K562 (cell line): Measurements from ENCODE around the gene SERTAD3. TPM values are rescaled to one million over a fixed set of nuclear protein-coding genes. Genes with fewer than 3 reads are reported as not detected.

Experiments
- ATF1 ChIP-seq, 2 experiments: fragments of 450-650 bp in 1 of 2; IDR thresholded peaks; 2 replicates each; pipeline ENCODE4 v1.6.1; 2016; ENCODE audit warnings: missing compliant biosample characterization in 1 of 2, missing genetic modification characterization in 1 of 2
- BRD4 ChIP-seq: fragments of 200-600 bp; sonication (generic); IDR thresholded peaks from 2 replicates; pipeline ENCODE4 v1.6.1; 2017; ENCODE audit warnings: inconsistent platforms
- EGR1 ChIP-seq: fragments of 450-650 bp; conservative IDR thresholded peaks from 2 replicates; pipeline ENCODE4 v1.6.1; 2017; ENCODE audit warnings: mild to moderate bottlenecking
- ERF ChIP-seq: fragments of 450-650 bp; formaldehyde crosslinking; IDR thresholded peaks from 2 replicates; pipeline ENCODE4 v1.4.0; 2020; ENCODE audit warnings: mild to moderate bottlenecking, mixed read lengths
- ESRRA ChIP-seq: fragments of 450-650 bp; IDR thresholded peaks from 2 replicates; pipeline ENCODE4 v1.6.1; 2014; ENCODE audit warnings: low read depth, mild to moderate bottlenecking, moderate library complexity, borderline replicate concordance
- GATAD2B ChIP-seq: fragments of 450-650 bp; IDR thresholded peaks from 2 replicates; pipeline ENCODE4 v1.6.1; 2017; ENCODE audit warnings: mild to moderate bottlenecking, borderline replicate concordance
- HDAC1 ChIP-seq, 2 experiments: fragments of 450-650 bp; IDR thresholded peaks; 2 replicates each; pipeline ENCODE4 v1.6.1; 2016 to 2017; ENCODE audit warnings: inconsistent platforms in 1 of 2, mild to moderate bottlenecking in 1 of 2, moderate library complexity in 1 of 2
- HNRNPUL1 ChIP-seq: fragments of 200-400 bp; formaldehyde crosslinking; IDR thresholded peaks from 2 replicates; pipeline ENCODE4 v1.6.1; 2017; ENCODE audit warnings: low read length
- MBD2 ChIP-seq: sonication (generic); IDR thresholded peaks from 2 replicates; pipeline ENCODE4 v1.6.1; 2016; ENCODE audit warnings: low read depth, borderline replicate concordance
- MTA1 ChIP-seq: fragments of 450-650 bp; IDR thresholded peaks from 2 replicates; pipeline ENCODE4 v1.6.1; 2017; ENCODE audit warnings: borderline replicate concordance
- NEUROD1 ChIP-seq: fragments of 150-350 bp; IDR thresholded peaks from 2 replicates; pipeline ENCODE4 v1.6.1; 2014; ENCODE audit warnings: borderline replicate concordance, low read length, low read depth; ENCODE audit not compliant: partially characterized antibody
- NFRKB ChIP-seq: fragments of 450-650 bp; IDR thresholded peaks from 2 replicates; pipeline ENCODE4 v1.6.1; 2016; ENCODE audit warnings: low read depth
- POLR2AphosphoS2 ChIP-seq: IDR thresholded peaks from 2 replicates; pipeline ENCODE4 v1.6.1; 2012; ENCODE audit warnings: low read length, improper control_type of control experiment
- PRPF4 ChIP-seq: fragments of 200-400 bp; formaldehyde crosslinking; IDR thresholded peaks from one replicate; pipeline ENCODE4 v1.6.1; 2017; ENCODE audit warnings: low read length, low read depth, mild to moderate bottlenecking; ENCODE audit not compliant: insufficient read depth, poor library complexity, severe bottlenecking
- RBM22 ChIP-seq: fragments of 200-400 bp; formaldehyde crosslinking; IDR thresholded peaks from 2 replicates; pipeline ENCODE4 v1.6.1; 2018; ENCODE audit warnings: low read length, low read depth; ENCODE audit not compliant: poor library complexity, severe bottlenecking
- SIRT6 ChIP-seq: IDR thresholded peaks from one replicate; pipeline ENCODE4 v1.6.1; 2012; ENCODE audit warnings: low read depth, mild to moderate bottlenecking, control low read depth, inconsistent platforms, low read length, moderate library complexity
- SMARCA5 ChIP-seq: fragments of 450-650 bp; IDR thresholded peaks from 2 replicates; pipeline ENCODE4 v1.6.1; 2016
- SP1 ChIP-seq: sonication (generic); formaldehyde crosslinking; IDR thresholded peaks from 2 replicates; pipeline ENCODE4 v1.8.1; 2022; ENCODE audit warnings: mild to moderate bottlenecking, missing genetic modification reagents
- TARDBP ChIP-seq: fragments of 450-650 bp; IDR thresholded peaks from 2 replicates; pipeline ENCODE4 v1.6.1; 2016
- TBL1XR1 ChIP-seq, 2 experiments: IDR thresholded peaks; 2 replicates each; pipeline ENCODE4 v1.6.1; 2012; ENCODE audit warnings: improper control_type of control experiment in 2 of 2, low read length in 2 of 2, mild to moderate bottlenecking in 1 of 2
- TBP ChIP-seq: optimal IDR thresholded peaks from 2 replicates; pipeline ENCODE3; 2011; ENCODE audit warnings: low read depth, low read length, improper control_type of control experiment
- TCF7 ChIP-seq: sonication (generic); IDR thresholded peaks from 2 replicates; pipeline ENCODE4 v1.6.1; 2016; ENCODE audit warnings: antibody characterized with exemption, borderline replicate concordance
- XRCC5 ChIP-seq: fragments of 200-400 bp; formaldehyde crosslinking; IDR thresholded peaks from 2 replicates; pipeline ENCODE4 v1.6.1; 2017; ENCODE audit warnings: low read depth, mild to moderate bottlenecking, low read length
- ZNF830 ChIP-seq: fragments of 250-450 bp; sonication (Bioruptor Pico); IDR thresholded peaks from 2 replicates; pipeline ENCODE4 v1.5.0; 2021; ENCODE audit warnings: mild to moderate bottlenecking
- polyA plus RNA-seq, 8 experiments: library from polyadenylated mRNA; depleted of rRNA in 4 of 8; stranded (reverse) in 5 of 8; unstranded in 3 of 8; fragments of >200 nt; fragmentation: Nextera tagmentation in 2 of 8; fragmentation: Illumina TruSeq in 1 of 8; extraction: Ambion mirVana in 2 of 8; extraction: Trizol in 1 of 8; gene quantifications; 2 replicates each; pipeline versions ENCODE4 v1.2.1 to v1.2.3, GENCODE V29; 2011 to 2014; ENCODE audit warnings: inconsistent platforms in 1 of 8, missing spikeins in 1 of 8
- total RNA-seq, 7 experiments: library from RNA; depleted of rRNA in 6 of 7; stranded (reverse); fragments of >200 nt in 6 of 7; fragmentation: Illumina TruSeq in 2 of 7; extraction: Trizol in 2 of 7; gene quantifications; 2 replicates each; pipeline versions ENCODE4 v1.2.1 to v1.2.3, GENCODE V29; 2011 to 2021; ENCODE audit warnings: low replicate concordance in 1 of 7
- TF ChIP-seq, protein P1 (sequence below), 2 experiments: fragments of 450-650 bp; conservative IDR thresholded peaks; 2 replicates each; pipeline ENCODE4 v1.6.1; 2017; ENCODE audit warnings: mild to moderate bottlenecking in 2 of 2, moderate library complexity in 2 of 2
- TF ChIP-seq, protein P2 (sequence below): fragments of 250-450 bp; sonication (Bioruptor Pico); IDR thresholded peaks from 2 replicates; pipeline ENCODE4 v1.5.0; 2021
- TF ChIP-seq, protein P3 (sequence below): sonication (generic); formaldehyde crosslinking; IDR thresholded peaks from 2 replicates; pipeline ENCODE4 v1.8.0; 2022; ENCODE audit warnings: missing genetic modification reagents, mild to moderate bottlenecking, moderate library complexity, borderline replicate concordance

SERTAD3 gene
- total and polyA plus RNA-seq, 9 of the 15 experiments (the other 6 are each of a cell fraction or from before 2014, with no cell fraction given): 5.4 to 28.9 (median 17.5) TPM

DNA sequence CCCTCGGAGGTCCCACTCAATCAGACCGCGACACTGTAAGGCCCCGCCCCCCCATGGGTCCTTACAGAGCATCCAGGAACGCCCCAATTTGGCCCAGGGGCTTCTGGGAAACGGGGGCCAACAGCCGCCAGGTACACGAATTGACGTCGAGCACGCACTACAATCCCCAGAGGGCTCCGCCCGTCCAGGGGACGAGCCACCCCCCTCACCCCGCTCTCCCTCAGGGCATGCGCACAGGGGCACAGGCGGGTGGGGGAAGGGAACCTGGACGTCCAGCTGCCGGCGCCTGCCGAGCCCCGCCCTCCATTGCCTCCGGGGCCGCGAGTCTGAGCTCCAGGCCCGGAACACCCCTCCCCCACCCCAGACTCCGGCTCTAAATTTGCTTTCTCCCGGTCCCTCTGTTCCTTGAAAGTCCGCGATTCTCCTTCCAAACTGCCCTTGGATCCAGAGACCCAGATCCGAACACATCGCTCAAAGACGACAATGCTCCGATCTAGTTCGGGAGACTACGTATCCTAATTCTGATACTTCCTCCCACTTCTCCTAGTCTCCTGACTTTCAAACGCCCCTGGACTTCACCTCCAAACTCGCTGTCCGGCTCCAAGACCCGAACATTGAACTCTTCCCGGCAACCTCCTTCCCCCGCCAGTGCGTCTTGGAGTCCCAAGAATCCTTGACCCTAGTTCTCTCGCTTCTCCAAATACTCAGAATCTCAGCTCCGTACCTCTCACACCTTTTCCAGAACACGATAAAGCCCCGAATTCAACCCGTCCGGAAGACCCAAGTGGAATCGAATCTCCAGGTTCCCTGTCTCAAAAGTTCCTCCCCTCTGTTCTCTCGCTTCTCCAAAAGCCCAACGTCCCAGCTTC, 770 bp downstream of the SERTAD3 start (continued):
- TF ChIP-seq RBM22 (peak; percentile 57), SP1 (peak; percentile 97), XRCC5 (peak; percentile 33), PRPF4 (peak; percentile 76), NFRKB (peak; percentile 95), TCF7 (no peak), ESRRA (peak; percentile 60), GATAD2B (no peak), SMARCA5 (peak; percentile 70; the same call in 1 of the 2 replicates), MTA1 (peak; percentile 94), MBD2 (peak; percentile 77), ERF (CRISPR knock-in tag) (no peak), HNRNPUL1 (no peak), EGR1 (0 out of 2 replicates have a peak, but pooled peaks have one; percentile 25), TARDBP (0 out of 2 replicates have a peak, but pooled peaks have one; percentile 11), NEUROD1 (peak; percentile 72), TBL1XR1 (IDR thresholded peaks at IDR 0.05; ENCODE audit: low read length in 2 of 2) (peak; percentile 13 to 28; a peak in 1 of 4 replicates), POLR2AphosphoS2 (peak; percentile 93; the same call in 1 of the 2 replicates), HDAC1 (IDR thresholded peaks at IDR 0.05) (0 out of 4 replicates have a peak, but pooled peaks of 1 of the 2 experiments have one; percentile 26), ZNF830 (0 out of 2 replicates have a peak, but pooled peaks have one; percentile 60), SIRT6 (no peak), ATF1 (CRISPR knock-in tag; IDR thresholded peaks at IDR 0.05) (peak; percentile 45; the same call in 1 of the 2 replicates), ATF1 (tag; IDR thresholded peaks at IDR 0.05) (peak; percentile 92), BRD4 (peak; percentile 79), TBP (peak; percentile 47)
- TF ChIP-seq, protein P1, sequence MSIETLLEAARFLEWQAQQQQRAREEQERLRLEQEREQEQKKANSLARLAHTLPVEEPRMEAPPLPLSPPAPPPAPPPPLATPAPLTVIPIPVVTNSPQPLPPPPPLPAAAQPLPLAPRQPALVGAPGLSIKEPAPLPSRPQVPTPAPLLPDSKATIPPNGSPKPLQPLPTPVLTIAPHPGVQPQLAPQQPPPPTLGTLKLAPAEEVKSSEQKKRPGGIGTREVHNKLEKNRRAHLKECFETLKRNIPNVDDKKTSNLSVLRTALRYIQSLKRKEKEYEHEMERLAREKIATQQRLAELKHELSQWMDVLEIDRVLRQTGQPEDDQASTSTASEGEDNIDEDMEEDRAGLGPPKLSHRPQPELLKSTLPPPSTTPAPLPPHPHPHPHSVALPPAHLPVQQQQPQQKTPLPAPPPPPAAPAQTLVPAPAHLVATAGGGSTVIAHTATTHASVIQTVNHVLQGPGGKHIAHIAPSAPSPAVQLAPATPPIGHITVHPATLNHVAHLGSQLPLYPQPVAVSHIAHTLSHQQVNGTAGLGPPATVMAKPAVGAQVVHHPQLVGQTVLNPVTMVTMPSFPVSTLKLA (conservative IDR thresholded peaks at IDR 0.05): peak; percentile 86 to 90
- TF ChIP-seq, protein P2, sequence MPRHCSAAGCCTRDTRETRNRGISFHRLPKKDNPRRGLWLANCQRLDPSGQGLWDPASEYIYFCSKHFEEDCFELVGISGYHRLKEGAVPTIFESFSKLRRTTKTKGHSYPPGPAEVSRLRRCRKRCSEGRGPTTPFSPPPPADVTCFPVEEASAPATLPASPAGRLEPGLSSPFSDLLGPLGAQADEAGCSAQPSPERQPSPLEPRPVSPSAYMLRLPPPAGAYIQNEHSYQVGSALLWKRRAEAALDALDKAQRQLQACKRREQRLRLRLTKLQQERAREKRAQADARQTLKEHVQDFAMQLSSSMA (CRISPR knock-in tag): no peak
- TF ChIP-seq, protein P3, sequence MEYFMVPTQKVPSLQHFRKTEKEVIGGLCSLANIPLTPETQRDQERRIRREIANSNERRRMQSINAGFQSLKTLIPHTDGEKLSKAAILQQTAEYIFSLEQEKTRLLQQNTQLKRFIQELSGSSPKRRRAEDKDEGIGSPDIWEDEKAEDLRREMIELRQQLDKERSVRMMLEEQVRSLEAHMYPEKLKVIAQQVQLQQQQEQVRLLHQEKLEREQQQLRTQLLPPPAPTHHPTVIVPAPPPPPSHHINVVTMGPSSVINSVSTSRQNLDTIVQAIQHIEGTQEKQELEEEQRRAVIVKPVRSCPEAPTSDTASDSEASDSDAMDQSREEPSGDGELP (CRISPR knock-in tag): peak; percentile 99
